ENCODE results near the gene HP1BP3.
A peak's percentile ranks its signal among the peaks of the same experiment; 100 is the strongest.
"Not testable (repeated sequence)": the region's sequence is repeated elsewhere in the genome, so short reads cannot be mapped to it uniquely, and the experiment has no call there.

The HP1BP3 gene

DNA sequence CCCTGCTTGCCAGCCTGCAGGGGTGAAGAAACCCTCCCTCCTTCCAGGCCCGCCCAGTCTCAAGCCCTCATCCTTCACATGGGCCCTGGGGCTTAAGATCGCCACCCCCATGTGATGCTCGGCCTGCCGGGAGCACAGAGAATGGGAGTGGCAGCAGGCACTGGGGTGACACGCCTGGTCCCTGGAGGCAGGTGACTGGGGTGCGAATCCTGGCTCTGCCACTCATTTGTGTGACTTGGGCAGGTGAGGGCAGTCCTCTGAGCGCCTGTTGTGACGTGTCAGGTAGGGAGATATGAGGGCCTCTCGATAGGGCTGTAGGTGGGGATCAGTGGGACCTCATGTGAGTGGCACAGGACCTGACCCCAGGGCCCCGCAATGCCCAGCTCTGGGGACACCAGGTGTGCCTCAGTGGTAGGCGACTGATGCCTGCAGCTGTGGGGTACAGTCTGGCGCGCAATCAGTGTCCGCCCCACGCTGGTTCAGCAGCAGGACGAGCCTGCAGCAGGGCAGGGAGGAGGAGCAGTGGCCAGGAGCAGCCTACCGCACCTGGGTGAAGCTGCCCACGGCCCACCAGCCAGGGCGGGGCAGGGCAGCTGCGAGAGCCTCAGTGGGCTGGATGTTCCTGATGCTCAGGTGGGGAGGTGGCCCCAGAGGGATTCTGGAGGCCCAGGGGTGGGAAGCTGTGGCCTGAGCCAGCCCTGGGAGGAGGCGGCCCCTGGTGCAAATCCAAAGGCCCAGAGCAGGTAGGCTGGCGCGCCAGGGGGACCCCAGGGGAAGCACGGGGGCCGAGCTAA is 60.8 kb downstream of the HP1BP3 start:
- FAIRE-seq = no peak

DNA sequence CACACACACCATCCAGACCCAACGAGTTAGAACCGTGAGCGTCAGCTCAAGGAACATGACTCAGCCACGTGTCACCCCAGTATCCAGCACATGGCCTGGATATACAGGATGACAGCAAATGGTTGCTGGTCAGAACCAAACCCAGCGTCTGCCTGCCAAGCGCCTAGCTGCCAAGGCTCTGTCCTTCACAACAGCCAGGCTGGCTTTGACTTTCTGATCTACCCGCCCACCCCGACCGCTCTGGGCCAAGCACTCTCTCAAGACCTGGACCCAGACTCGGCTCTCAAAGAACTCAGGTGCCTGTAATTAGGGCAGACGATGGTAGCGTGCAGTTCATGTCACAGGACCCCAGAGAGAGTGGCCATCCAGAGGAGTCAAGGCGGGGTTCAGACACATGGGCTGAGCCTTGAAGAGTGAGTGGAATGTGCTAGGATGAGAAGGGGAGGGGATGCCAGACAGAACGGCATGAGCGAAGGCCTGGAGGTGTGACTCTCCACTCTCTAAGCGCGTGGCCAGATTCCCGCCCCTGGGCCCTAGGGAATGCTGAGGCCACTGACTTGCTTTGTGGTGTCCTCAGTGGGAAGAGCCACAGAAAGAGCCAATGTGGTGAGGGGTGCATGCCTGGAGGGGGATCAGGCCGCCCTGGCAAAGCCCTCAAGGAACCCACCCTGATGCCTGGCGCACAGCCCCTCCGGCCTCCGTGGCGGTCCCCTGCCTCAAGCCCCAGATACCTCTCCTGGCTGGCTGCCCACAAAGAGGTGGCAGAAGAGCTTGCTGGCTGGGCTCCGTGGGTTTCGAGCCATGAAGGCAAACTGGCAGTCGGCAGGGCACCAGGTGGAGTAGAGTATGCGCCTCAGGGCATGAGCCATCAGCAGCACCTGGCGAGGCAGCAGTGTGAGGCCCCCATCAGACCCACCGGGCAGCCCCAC is 61.7 kb downstream of the HP1BP3 start:
- FAIRE-seq = no peak

DNA sequence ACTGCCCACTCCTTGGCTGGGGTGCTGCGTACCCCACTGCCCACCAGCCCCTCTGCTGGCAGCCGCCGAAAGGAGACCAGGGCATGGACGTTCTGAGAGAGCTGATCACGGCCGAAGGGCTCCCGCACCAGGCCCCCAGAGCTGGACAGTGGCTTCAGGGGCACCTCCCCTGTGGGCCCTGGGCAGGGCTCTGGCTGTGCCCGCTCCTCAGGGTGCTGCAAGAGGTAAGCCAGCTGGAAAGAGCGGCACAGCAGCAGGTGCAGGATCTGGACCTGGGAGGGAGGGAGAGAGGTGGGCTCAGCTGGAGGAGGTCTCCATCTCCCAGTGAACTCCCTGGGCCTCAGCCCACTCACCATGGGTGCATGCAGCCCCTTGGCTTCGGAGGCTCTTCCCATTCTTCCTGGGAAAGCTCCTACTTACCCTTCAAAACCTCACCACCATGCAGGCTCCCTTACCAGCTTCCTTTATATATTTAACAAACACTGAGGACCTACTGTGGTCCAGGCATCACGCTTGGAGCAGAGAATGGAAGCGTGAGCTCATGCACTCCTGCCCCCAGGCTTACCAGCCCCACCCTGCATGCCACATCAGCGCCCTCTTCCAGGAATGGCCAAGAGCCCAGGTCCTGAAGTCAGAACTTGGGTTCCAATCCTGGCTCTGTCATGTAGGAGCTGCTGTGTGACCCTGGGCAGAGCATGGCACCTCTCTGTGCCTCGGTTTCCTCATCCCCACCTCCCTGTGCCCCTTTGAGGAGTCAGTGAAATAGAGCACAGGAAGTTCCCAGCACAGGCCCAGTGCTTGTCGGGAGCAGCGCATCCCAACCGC is 62.5 kb downstream of the HP1BP3 start:
- no peak for FAIRE-seq

DNA sequence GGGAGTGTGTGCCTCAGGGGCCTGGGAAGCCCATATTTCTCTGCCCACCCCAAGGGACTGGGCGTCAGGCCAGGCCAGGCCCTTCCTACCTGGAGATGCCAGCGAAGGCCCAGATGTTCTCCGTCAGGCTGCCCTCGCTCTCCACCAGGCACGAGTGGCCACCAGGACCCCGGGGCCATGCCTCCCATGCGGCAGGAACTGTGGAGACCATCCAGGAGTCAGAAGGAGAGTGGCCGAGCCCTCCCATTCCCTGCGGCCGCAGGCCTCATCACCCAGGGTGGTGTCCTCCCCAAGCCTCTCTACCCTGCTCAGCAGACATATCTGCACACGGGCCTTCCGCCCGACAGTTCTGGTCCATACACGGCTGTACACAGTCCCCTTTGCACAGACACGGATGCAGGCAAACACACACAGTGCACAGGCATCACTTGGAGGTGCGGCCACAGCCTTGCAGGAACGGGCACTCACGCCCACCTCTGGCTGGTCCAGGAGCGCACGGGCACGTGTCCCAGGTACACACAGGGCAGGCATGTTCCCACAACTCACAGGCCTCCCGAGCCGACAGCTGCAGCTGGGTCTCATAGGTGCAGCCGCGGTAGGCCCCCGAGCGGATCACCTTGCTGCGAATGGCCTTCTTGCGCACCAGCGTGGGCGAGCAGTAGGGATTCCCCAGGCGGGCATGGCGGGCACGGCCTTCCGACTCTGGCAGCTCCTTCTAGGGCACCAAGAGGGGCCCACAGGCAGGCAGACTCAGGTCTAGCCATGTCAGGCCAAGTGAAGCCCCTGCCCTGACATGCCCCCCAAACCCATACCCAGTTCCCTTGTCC is 63.4 kb downstream of the HP1BP3 start:
- no peak for FAIRE-seq

DNA sequence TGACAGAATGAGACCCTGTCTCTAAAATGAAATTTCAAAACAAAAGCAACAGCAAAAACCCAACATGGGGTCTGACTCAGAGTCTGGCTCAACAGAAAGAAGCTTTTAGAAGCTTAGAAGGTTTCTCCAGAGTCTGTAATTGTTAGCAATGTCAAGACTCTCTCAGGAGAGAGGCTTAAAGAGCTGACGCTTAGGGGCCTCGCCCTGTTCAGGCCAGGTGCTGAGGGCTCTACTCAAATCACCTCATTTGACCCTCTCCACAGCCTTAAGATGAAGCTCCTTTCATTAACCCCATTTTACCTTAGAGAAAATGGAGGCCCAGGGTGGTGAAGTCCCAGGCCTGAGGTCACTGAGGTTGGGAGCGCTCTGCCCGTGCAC is 64.0 kb downstream of the HP1BP3 start:
- FAIRE-seq = peak; percentile 36

DNA sequence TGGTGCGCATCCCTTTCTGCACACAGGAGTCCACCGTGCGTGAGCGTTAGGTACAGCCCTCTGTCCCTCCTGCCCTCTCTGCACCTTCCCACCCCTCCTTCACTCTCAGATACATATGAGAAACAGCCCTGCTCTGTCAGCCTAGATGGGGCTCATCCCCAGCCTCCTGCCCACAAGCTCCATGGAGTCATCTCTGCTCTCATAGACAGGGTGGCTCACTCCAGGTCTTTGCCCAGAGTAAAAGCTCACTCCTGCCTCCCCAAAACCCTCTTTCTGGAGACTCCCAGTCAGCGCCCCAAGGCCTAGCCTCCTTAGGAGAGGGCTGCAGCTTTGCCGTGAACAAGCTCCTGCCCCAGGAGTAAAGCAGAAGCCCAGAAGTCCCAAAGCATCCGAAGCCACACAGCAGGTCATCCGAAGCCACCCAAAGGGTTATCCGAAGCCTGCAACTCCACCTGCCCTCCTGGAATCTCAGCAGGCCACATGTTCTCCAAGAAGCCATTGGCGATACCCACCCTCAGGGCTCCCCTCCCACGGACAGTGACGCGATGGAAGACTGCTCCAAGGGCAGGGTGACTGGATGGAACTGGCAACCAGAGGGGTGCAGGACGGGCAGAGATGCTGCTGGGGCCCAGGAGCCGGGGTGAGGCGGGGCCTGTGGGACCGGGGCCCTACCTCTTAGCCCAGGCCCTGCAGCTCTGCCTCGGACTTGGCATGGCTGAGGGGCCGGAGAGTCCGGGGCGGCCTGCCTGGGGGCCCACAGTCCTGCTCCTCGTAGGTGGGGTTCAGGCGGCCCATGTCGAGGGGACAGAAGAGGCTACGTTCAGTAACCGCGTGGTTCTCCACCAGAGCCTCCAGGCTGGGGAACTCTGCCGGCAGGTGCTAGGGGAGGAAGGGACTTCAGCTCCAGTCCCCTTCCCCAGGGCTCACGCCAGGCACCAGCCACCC is 65.7 kb downstream of the HP1BP3 start:
- FAIRE-seq = no peak

DNA sequence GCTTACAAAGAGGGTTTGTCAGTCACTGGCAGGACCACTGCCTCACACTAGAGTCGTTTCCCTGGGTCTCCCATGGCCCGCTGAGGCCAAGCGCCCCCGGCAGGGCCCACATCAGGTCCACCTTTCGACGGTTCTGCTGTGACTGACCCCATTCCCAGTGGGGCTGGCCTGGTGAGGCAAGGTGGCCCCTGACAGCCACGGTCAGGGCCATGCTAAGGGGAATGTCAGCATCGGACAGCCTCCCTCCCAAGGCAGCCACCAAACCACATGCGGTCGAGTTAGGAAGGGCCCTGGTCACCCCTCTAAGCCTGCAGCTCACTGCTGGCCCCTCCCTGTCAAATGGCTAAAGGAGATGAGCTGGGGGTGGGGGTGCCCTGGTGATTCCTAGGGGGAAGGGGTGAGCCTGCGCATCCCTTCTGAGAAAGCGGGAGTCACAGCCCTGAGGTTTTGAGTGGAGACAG is 66.4 kb downstream of the HP1BP3 start:
- no peak for FAIRE-seq

DNA sequence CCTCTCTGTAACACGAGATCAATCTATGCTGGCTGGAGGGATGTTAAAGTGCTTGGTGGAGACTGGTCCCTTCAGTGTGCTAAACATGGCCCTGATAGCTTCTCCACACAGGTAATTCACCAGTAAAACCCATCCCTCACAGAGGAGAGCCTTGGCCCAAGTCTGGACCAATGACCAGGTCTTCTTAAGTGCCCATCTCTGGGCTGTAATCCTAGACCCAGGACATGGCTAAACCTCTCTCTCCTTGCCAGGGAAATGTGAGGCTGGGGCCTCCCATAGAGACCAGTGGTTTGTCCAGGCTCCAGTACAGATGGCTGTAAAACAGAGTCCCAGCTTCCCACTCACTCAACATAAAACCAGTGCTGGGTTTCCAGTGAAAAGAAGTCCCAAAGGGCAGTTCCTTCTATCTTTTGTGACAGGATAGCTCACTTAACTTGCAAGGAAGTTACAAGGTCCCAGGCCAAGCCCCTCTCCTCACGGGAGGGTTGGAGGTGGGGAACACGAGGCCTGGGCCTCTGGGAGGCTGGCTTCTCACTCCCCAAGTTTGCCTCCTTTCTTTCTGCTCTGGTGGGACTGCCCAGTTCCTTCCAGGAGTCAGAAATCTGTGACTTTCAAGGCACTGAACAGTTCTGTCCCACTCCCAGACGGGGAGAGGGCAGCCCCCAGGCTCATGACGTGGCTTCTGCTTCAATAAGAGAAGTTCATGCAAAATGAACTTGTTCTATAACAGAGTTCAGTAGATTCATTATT is 67.1 kb downstream of the HP1BP3 start:
- no peak for FAIRE-seq

DNA sequence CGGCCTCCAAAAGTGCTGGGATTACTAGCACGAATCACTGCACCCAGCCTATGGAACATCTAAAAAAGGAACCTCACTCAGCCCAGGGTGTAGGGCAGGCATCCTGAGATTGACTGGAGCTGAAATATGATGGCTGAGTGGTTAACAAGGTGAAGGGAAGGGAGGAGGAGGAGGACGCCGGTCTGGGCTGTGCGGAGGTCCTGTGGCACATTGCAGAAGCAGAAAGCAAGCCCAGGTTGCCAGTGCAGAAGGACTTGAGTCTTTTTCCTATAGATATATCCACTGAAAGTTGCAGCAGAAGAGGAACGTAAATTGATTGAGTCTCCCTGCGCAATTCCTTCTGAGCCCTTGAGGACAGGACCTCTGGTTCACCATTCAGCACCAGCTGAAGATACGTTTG is 67.8 kb downstream of the HP1BP3 start:
- no peak for FAIRE-seq

DNA sequence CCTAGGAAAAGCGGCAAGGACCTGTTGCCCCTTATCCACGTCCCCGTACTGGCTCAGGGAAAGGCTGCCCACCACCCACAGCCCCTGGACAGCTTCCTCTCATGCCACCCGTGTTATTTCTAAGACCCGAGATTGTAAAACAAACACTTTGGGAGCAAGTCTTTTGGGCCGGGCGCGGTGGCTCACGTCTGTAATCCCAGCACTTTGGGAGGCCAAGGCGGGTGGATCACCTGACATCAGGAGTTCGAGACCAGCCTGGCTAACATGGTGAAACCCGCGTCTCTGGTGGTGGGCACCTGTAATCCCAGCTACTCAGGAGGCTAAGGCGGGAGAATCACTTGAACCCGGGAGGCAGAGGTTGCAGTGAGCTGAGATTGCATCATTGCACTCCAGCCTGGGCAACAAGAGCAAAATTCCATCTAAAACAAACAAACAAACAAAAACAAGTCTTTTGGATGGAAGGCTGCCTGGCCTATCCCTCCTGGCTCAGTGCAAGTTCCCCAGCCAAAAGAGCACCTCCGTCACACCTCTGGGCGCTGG is 68.7 kb downstream of the HP1BP3 start:
- not testable (repeated sequence) for FAIRE-seq

DNA sequence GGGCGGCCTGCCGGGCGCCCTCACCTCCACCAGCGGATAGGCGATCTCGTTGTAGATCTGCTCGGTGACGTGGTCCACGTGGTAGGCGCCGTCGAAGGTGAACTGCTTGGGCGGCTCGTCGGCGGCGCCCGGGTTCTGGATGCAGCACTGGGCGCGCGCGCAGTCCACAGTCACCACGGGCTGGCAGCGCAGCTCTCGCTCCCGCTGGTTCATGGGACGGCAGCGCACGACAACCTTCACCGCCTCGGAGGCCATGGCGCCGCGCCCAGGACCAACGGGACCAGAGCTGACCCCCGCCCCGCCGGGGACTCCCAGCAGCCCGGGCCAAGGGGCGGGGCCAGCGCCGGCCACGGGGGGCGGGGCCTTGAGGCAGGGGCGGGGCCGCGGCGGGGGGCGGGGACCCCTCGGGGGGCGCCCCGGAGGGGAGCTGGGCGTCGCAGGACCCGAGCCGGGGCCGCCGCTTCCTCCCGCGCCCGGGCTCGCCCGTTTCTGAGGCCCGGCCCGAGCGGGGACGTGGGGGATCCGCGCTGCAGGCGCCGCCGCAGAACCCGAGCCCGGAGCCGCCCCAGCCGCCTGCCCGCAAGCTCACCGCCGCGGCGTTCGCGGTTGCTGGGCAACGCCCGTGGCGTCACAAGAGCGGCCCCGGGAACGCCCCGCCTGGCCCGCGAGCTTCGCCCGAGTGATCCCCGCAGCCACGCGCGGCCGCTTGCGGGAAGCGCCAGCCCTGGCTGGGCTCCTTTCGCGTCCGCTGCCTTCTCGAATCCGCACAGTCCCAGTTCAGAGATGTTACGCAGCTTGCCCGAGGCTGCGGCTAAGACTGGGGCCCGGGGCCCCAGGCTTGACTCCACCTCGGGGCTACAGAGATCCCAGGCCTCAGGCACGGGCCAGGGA is 69.4 kb downstream of the HP1BP3 start, which contains the start of gene KIF17:
Gene KIF17, minus strand, starts transcription at position 556 of the 891 bp plus-strand sequence. Its CDS starts 301 bp downstream, at position 255.
- FAIRE-seq = no peak

DNA sequence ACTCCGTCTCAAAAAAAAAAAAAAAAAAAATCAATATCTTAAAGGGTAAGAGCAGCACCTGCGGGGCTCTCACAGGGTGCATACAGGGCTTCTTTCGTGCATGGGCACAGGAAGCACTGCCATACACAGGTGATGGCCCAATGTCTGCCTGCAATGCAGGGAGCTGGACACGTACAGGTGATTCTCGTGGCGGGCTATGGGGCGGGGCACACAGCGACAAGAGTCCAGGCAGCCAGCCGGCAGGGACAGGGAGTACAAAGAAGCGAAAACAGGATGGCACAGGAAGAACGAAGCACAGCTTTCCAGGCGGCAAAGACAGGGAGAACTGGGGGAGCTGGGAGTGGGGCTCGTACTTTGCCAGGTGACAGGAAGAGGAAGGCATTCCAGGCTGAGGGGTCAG is 70.9 kb downstream of the HP1BP3 start:
- no peak for FAIRE-seq

DNA sequence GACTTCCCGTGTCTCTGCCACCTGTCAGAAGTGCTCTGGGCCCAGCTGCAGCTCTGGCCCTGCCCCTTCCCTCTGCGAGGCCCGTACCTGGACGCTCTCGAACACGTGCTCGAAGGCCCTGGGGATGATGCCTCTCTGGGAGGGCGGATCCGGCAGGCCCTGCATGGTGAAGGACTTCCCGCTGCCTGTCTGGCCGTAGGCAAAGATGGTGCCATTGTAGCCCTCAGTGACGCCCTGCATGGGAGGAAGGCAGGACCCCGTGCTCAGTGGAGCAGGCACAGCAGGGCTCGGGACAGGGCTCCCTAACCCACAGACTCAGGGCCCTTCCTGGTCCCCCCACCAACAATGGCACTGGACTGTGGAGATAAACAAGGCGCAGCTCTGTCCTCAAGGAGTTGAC is 71.7 kb downstream of the HP1BP3 start:
- FAIRE-seq = no peak

DNA sequence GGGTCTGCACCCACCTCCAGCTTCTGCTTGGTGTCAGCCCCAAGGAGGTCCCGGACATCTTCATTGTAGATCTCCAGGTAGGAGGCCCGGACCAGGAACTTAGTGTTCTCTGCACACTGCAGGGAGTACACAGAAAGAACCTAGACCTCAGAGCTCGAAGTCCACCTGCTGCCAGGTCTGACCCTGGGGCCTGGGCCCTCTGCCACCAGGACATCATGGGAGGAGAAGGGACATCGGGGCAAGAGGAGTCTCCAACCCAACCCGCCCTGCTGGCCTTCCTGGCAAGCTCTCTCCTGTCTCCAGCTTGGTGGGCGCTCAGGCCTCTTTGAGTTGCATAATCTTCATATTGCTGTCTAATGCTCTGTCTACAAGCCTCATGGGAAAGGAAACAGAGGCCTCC is 73.7 kb downstream of the HP1BP3 start:
- no peak for FAIRE-seq

DNA sequence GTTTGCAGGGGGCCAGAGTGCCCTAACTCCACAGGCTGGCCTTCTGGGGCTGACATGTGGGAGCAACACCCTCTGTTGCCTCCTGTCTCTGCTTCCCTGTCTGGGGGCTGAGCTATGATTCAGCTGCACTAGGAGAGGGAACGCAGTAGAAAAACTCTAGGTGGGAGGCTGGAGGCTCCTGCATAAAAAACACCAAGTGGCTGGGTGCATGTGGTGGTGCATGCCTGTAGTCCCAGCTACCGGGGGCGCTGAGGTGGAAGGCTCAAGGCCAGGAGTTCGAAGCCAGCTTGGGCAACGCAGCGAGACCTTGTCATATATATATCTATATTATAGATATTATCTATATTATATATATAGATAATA is 74.9 kb downstream of the HP1BP3 start:
- no peak for FAIRE-seq

DNA sequence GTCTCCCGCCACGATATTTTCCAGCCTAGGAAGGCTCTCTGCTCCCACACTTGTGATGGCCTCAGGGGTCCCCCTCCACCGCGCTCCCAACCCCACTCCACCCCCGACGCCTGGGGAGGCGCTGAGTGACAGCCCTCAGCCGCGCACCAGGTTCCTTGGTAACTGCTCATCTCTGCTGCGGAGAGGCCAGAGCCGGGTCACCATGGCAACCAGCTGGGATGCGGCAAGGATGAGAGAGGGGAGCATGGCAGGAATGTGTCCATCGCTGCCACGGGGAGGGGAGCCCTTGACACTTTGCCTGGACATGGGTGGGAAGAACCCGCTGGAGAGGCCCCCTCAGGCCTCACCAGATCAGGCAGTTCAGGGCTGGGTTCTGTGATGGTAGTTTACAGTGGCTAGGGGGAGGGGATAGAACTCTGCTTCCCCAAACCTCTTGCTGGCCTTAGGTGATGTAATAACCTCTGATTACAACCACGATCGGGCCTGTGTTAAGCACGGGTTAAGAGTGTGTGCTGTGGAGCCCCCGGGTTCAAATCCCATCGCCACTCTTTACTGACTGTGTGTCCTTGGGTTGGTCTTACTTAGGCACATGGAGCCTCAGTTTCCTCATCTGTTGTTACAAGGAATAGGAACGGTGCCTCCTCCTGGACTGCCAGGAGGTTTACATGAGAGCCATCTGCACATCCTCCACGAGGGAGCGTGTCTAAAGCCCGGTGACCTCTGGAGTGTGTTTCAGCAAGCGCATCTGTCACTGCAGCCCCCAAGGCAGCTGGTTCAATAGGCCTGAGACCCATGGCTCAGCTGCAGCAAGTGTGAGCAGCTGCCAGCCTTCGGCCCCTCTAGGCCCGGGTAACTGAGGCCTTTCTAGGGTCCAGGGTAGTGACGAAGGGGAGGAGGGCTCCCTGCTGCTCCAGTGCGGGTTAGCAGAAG is 75.6 kb downstream of the HP1BP3 start:
- FAIRE-seq = no peak

DNA sequence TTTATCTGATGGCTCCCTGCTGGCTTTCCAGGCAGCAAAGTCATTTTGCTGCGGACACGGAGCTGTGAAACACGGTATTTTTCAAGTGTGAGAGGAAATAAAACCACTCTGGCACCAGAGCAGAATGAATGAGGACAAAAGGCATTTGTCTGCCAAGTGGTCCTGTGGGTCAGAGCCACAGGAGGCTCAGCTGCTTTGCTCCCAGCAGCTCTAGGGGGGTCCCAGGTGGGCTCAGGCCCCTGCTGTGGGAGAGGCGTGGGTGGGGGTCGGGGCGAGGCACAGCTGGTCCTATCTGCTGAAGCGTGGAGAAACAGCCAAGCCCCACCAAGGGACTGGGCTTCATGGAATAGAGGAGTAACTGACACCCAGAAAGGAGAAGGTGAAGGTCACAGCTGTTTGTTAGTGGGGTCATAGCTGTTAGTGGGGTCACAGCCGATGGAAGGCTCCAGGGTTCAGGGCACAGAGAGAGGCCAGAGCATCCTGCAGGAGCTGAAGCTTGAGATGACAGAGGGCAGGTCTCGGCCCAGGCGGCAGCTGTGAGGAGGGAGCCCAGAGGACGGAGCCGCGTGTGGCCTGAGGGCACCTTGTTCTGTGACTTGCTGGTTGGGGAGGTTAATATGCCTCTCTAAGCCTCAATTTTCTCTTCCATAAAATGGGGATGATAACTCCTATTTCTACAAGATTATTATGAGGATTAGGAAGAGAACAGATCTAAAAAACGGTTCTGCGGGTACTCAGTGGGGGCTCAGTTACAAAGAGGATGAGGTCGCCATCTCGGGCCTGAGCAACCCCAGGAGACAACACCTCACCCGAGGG is 76.4 kb downstream of the HP1BP3 start:
- no peak for FAIRE-seq

All from G401.6 (cell line).